Stimulated activated CD4-positive, alpha-beta T cell treated with anti-CD3 and anti-CD28 coated beads, Interleukin-15, amount 100 ng/mL, for 1 hour (primary cell): ENCODE data around the gene NCOR1.
"Not testable (repeated sequence)": the region's sequence is repeated elsewhere in the genome, so short reads cannot be mapped to it uniquely, and the experiment has no call there.

ENCODE experiments used
- DNase-seq, 2 donors: peaks; one replicate each; pipeline ENCODE4 v3.0.0-alpha.2; 2020; ENCODE audit warnings: low read depth in 1 of 2, low spot score in 1 of 2

The NCOR1 gene

GRCh38 chr17:16215002-16215272, 397 bp downstream of the NCOR1 start:
- DNase-seq: no peak

GRCh38 chr17:16214190-16215001, 938 bp downstream of the NCOR1 start:
- DNase-seq: no peak

- DNase-seq: no peak
Observed at GRCh38 chr17:16212793-16213192, 2.5 kb downstream of the NCOR1 start.

- no peak for DNase-seq
Observed at GRCh38 chr17:16211590-16211989, 3.7 kb downstream of the NCOR1 start.

GRCh38 chr17:16204763-16205162, 10.6 kb downstream of the NCOR1 start:
- not testable (repeated sequence) for DNase-seq

- DNase-seq: not testable (repeated sequence)
Observed at GRCh38 chr17:16202554-16203500, 12.5 kb downstream of the NCOR1 start.

- DNase-seq: not testable (repeated sequence)
Observed at GRCh38 chr17:16201693-16202131, 13.6 kb downstream of the NCOR1 start.

GRCh38 chr17:16199093-16199492, 16.2 kb downstream of the NCOR1 start:
- no peak for DNase-seq

- no peak for DNase-seq
Observed at GRCh38 chr17:16197276-16197675, 18.1 kb downstream of the NCOR1 start.

- not testable (repeated sequence) for DNase-seq
Observed at GRCh38 chr17:16194307-16194835, 21.0 kb downstream of the NCOR1 start.

GRCh38 chr17:16191604-16192003, 23.7 kb downstream of the NCOR1 start:
- DNase-seq: no peak

GRCh38 chr17:16190703-16191360, 24.5 kb downstream of the NCOR1 start:
- no peak for DNase-seq

GRCh38 chr17:16189791-16190348, 25.5 kb downstream of the NCOR1 start:
- no peak for DNase-seq

GRCh38 chr17:16187642-16188041, 27.7 kb downstream of the NCOR1 start:
- DNase-seq: no peak

- no peak for DNase-seq
Observed at GRCh38 chr17:16181581-16181980, 33.8 kb downstream of the NCOR1 start.

GRCh38 chr17:16178836-16179235, 36.5 kb downstream of the NCOR1 start:
- DNase-seq: no peak

- no peak for DNase-seq
Observed at GRCh38 chr17:16171613-16172012, 43.7 kb downstream of the NCOR1 start.

GRCh38 chr17:16166766-16167165, 48.6 kb downstream of the NCOR1 start:
- not testable (repeated sequence) for DNase-seq

GRCh38 chr17:16158714-16159113, 56.6 kb downstream of the NCOR1 start:
- DNase-seq: no peak

GRCh38 chr17:16155536-16155935, 59.8 kb downstream of the NCOR1 start:
- no peak for DNase-seq

GRCh38 chr17:16152326-16152725, 63.0 kb downstream of the NCOR1 start:
- not testable (repeated sequence) for DNase-seq
